ENCODE results near the gene PARP8.
"Not testable (repeated sequence)": the region's sequence is repeated elsewhere in the genome, so short reads cannot be mapped to it uniquely, and the experiment has no call there.

Gene PARP8

DNA sequence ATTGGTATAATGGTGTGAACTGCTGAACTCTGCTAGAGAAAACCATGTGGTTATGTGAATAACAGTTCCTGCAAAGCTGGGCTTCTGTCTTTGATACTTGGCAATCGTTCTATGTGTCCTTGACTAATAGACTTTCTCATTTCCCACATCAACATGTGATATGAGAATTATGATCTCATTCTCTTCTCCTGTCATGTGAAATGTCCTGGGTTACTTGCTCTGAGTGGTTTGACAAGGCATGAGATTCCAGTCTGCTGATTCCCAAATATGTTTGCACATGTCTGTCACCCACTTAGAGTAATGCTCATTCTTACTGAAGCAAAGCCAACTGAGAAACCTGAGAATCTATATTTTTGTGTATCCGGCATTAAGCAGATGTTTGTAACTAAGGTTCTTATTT, 141.2 kb downstream of the PARP8 start:
- TF ChIP-seq, protein P1, sequence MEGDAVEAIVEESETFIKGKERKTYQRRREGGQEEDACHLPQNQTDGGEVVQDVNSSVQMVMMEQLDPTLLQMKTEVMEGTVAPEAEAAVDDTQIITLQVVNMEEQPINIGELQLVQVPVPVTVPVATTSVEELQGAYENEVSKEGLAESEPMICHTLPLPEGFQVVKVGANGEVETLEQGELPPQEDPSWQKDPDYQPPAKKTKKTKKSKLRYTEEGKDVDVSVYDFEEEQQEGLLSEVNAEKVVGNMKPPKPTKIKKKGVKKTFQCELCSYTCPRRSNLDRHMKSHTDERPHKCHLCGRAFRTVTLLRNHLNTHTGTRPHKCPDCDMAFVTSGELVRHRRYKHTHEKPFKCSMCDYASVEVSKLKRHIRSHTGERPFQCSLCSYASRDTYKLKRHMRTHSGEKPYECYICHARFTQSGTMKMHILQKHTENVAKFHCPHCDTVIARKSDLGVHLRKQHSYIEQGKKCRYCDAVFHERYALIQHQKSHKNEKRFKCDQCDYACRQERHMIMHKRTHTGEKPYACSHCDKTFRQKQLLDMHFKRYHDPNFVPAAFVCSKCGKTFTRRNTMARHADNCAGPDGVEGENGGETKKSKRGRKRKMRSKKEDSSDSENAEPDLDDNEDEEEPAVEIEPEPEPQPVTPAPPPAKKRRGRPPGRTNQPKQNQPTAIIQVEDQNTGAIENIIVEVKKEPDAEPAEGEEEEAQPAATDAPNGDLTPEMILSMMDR (IDR thresholded peaks at IDR 0.05; ENCODE audit: extremely low read depth, insufficient read depth, missing control alignments) = no peak
- no peak for DNase-seq (ENCODE audit: low spot score)
- in situ Hi-C loops (cut with MboI; ENCODE audit: low pct_unique_long_range_greater_than_20kb, low sequenced_read_pairs, unreplicated experiment) = no loop called here

DNA sequence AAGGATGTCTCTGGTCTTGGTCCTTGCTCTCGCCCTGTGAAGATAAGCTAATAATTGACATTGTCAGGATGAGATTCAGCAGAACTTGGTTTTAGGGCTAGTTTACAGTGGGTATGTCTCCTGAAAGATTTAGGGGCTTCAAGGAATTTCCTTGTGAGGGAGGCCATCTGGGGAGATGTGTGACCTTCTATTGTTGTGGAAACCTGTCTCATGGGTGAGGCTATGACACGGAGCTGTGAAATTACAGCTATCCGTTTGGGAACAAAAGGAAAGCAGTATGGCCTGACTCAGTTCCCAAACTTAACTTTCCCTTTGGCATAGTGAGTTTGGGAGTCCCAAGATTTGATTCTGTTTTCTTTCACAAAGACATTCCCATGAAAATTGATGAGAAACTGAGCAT, 142.0 kb downstream of the PARP8 start:
- TF ChIP-seq, protein P1 (IDR thresholded peaks at IDR 0.05; ENCODE audit: extremely low read depth, insufficient read depth, missing control alignments) = no peak
- DNase-seq (ENCODE audit: low spot score) = no peak
- in situ Hi-C loops (cut with MboI; ENCODE audit: low pct_unique_long_range_greater_than_20kb, low sequenced_read_pairs, unreplicated experiment) = no loop called here

DNA sequence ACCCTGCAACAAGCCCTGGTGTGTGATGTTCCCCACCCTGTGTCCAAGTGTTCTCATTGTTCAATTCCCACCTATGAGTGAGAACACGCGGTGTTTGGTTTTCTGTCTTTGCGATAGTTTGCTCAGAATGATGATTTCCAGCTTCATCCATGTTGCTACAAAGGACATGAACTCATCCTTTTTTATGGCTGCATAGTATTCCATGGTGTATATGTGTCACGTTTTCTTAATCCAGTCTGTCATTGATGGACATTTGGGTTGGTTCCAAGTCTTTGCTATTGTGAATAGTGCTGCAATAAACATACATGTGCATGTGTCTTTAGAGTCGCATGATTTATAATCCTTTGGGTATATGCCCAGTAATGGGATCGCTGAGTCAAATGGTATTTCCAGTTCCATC, 145.3 kb downstream of the PARP8 start:
- DNase-seq (ENCODE audit: low spot score); in situ Hi-C loops (cut with MboI; ENCODE audit: low pct_unique_long_range_greater_than_20kb, low sequenced_read_pairs, unreplicated experiment): not testable (repeated sequence)

DNA sequence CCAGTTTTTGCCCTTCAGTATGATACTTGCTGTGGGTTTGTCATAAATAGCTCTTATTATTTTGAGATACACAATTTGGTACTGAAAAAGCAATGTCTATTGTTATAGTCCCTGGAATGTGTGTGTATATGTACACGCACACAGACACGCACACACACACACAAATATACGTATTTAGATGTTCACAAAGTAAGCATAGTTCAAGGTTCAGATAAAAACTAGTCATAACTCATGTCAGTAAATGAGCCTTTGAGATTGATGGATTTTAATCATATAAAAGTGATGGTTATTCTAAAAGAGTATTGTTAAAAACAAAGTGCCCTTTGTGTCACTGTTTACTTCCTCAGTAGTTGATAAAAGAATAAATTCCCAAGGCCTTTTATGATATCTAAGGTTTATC, 147.3 kb downstream of the PARP8 start:
- in situ Hi-C loops (cut with MboI; ENCODE audit: low pct_unique_long_range_greater_than_20kb, low sequenced_read_pairs, unreplicated experiment) = no loop called here
- TF ChIP-seq, protein P1 (IDR thresholded peaks at IDR 0.05; ENCODE audit: extremely low read depth, insufficient read depth, missing control alignments) = no peak
- DNase-seq (ENCODE audit: low spot score) = no peak

DNA sequence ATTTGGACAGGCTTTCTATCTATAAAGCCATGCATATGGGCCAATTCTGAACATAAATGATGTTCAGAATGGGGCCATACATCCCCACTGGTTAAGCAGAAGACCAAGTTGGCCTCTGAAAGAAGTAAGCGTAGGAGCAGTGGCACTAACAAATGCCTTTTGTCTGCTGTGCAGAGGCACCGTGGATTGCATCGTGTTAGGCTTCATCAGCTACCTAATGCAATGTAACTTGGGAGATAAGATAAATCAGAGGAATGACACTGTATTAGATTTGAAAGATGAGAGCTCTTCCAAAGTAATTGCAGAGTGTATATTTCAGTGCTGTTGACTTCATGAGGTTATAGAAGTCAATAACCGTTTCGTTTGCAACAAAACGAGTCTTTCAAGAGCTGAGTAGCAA, 148.1 kb downstream of the PARP8 start:
- TF ChIP-seq, protein P1 (IDR thresholded peaks at IDR 0.05; ENCODE audit: extremely low read depth, insufficient read depth, missing control alignments) = no peak
- in situ Hi-C loops (cut with MboI; ENCODE audit: low pct_unique_long_range_greater_than_20kb, low sequenced_read_pairs, unreplicated experiment) = no loop called here
- no peak for DNase-seq (ENCODE audit: low spot score)

DNA sequence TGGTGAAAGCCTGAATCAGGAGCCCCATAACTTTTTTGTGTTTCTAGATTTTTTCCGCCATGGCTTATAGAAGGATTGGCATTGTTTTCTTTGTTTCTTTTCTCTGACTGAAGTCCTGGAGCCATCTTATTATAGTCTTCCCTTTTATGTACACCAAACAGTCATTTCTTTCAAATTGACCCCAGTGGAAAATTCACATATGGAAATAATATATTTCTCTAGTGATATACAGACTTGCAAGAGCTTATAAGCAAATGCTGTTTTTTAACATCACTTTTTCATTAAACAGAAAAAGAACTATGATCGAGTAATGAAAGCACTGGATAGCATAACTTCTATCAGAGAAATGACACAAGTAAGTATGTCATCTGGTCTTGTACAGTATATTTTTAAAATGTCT, 155.6 kb downstream of the PARP8 start:
- no peak for DNase-seq (ENCODE audit: low spot score)
- in situ Hi-C loops (cut with MboI; ENCODE audit: low pct_unique_long_range_greater_than_20kb, low sequenced_read_pairs, unreplicated experiment) = no loop called here
- TF ChIP-seq, protein P1 (IDR thresholded peaks at IDR 0.05; ENCODE audit: extremely low read depth, insufficient read depth, missing control alignments) = no peak

DNA sequence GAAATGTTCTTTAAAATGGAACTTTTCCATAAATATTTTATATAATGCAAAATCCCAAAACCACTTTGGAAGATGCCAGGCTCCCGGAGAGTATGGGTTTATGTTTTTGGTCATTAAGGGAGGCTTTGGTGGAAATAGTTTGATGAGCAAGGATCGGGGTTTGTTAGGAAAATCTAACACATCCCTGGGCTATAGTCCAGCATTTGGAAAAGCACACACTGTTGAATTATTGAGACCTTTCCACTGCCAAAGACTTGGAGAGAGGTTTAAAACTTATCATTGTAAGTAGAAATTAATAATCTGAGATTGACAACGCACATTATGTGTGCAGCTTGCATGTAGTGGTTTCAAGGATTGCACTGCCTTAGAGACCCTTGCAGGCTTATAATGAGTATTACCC, 156.3 kb downstream of the PARP8 start:
- no peak for DNase-seq (ENCODE audit: low spot score)
- in situ Hi-C loops (cut with MboI; ENCODE audit: low pct_unique_long_range_greater_than_20kb, low sequenced_read_pairs, unreplicated experiment) = no loop called here
- TF ChIP-seq, protein P1 (IDR thresholded peaks at IDR 0.05; ENCODE audit: extremely low read depth, insufficient read depth, missing control alignments) = no peak

Measured in GM13977 (cell line).